Urinary bladder (tissue), 4 donors: ENCODE measurements around the gene OR4M1. TPM values are rescaled to one million over a fixed set of nuclear protein-coding genes. Genes with fewer than 3 reads are reported as not detected.
"Not testable (repeated sequence)": the region's sequence is repeated elsewhere in the genome, so short reads cannot be mapped to it uniquely, and the experiment has no call there.

Experiments
- DNase-seq: peaks from one replicate; pipeline ENCODE4 v3.0.0-alpha.2; 2015; ENCODE audit errors: extremely low spot score
- H3K27ac ChIP-seq: one replicate; pipeline ENCODE4 v1.5.1; 2013; ENCODE audit warnings: low read depth, mild to moderate bottlenecking, moderate library complexity
- H3K36me3 ChIP-seq: one replicate; pipeline ENCODE4 v1.6.1; 2013; ENCODE audit warnings: mild to moderate bottlenecking, moderate library complexity; ENCODE audit not compliant: insufficient read depth
- H3K4me1 ChIP-seq: one replicate; pipeline ENCODE4 v1.6.1; 2013; ENCODE audit warnings: mild to moderate bottlenecking, moderate library complexity; ENCODE audit not compliant: insufficient read depth
- H3K4me3 ChIP-seq: one replicate; pipeline ENCODE4 v1.5.1; 2013; ENCODE audit warnings: low read depth, low read length
- WGBS: extraction: QIAGEN DNeasy Blood & Tissue Kit; methylation state at CpG from one replicate; pipeline ENCODE4 v1.1.7; 2013; 5-methylcytosine and 5-hydroxymethylcytosine counted together
- polyA plus RNA-seq: library from polyadenylated mRNA; stranded (reverse); fragments of 200-250 nt; gene quantifications from one replicate; pipeline ENCODE4 v1.2.3, GENCODE V29; 2013
- total RNA-seq: library from RNA; depleted of rRNA; stranded (reverse); fragments of >200 nt; gene quantifications from one replicate; pipeline ENCODE4 v1.2.3, GENCODE V29; 2014
- donor health status: healthy with polysubstance abuse.
- donor health status: healthy.

The OR4M1 gene
- total and polyA plus RNA-seq, 2 donors = not detected

GRCh38 chr14:19796520-19797108 is 23.3 kb downstream of the OR4M1 start:
- H3K27ac ChIP-seq, H3K4me1 ChIP-seq, H3K4me3 ChIP-seq, H3K36me3 ChIP-seq, DNase-seq: not testable (repeated sequence)
- 66% methylated on average over 10 of the region's 10 CpGs for WGBS

- no peaks in the 10 kb centered on the region for H3K36me3 ChIP-seq
- DNase-seq = no peak
- no peak overlapping the region for H3K27ac ChIP-seq
- 83% methylated on average over 5 of the region's 5 CpGs for WGBS
- H3K4me3 ChIP-seq = no peak overlapping the region
- H3K4me1 ChIP-seq = no peaks in the 10 kb centered on the region
Measured at GRCh38 chr14:19799880-19800279, 26.6 kb downstream of the OR4M1 start.

DNA sequence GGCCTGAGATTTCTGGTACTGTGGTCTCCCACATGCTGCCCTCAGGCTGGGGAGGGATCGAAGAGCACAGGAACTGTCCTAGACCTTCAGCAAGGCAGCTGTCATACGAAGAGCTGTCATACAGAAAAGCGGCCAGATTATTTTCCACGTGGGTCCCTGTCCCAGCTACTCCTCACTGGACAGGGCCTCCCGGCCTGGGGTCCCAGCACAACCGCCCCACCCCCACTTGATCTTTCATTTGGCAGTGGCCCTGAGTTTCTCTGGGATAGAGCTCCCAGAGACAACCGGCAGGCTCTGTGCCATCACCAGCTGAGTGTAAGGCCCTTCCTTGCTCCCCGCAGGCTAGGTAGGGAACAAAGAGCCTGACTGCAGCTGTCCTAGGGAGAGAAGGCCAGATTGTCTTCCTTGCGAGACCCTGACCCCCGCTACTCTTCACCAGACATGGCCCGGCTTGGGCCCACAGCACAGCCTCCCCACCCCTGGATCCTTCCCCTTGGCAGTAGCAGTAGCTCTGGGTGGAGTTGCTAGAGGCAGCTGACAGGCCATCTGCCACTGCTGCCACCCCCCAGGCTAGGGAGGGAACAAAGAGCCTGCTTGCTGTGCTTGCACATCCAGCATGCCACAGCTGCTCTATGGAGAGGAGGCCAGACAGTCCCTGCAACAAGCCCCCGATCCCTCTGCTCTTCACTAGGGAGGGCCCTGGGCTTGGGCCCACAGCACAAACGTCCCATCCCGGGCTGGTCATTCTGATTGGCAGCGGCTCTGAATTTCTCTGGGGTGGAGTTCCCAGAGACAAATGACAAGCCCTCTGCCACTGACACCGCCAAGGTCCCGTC is 27.2 kb downstream of the OR4M1 start:
- WGBS = 81% methylated on average over 17 of the region's 17 CpGs

DNA sequence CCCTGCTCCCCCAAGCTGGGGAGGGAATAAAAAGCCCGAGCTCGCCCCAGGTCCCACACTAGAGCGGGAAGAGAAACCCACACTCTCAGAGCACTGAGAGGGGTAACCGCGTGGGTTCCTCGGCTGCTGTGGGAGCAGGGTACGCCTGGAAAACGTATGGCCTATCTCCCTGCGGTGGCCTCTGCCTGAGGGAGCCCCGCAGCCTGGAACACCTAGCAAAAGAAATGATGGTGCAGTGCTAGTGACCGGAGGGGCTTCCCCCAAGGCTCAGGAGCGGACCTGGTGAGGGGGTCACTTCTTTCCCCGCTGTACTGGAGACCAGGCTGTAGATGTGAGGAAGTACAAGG is 27.8 kb downstream of the OR4M1 start:
- no peak for DNase-seq
- 75% methylated on average over 13 of the region's 13 CpGs for WGBS
- Histone ChIP-seq H3K4me1 (no peaks in the 10 kb centered on the region), H3K36me3 (no peaks in the 10 kb centered on the region), H3K4me3 (no peak overlapping the region), H3K27ac (no peak overlapping the region)

More for the DNA sequence above, 27.2 kb downstream of the OR4M1 start:
- Histone ChIP-seq H3K4me1 (no peaks in the 10 kb centered on the region), H3K36me3 (no peaks in the 10 kb centered on the region), H3K4me3 (no peak overlapping the region), H3K27ac (no peak overlapping the region)
- DNase-seq = no peak

- DNase-seq, H3K27ac ChIP-seq, H3K4me3 ChIP-seq, H3K4me1 ChIP-seq, H3K36me3 ChIP-seq: not testable (repeated sequence)
- 61% methylated on average over 1 of the region's 1 CpG for WGBS
Measured at GRCh38 chr14:19803470-19803869, 30.2 kb downstream of the OR4M1 start, which contains the start of gene OR4N2. TSS of gene OR4N2 (plus strand) at chr14:19803770. CDS start at chr14:19827449, 23,679 bp downstream.

GRCh38 chr14:19813171-19813920 is 40.0 kb downstream of the OR4M1 start:
- not testable (repeated sequence) for H3K36me3 ChIP-seq, H3K4me1 ChIP-seq, DNase-seq, H3K27ac ChIP-seq, H3K4me3 ChIP-seq
- WGBS = 53% methylated on average over 4 of the region's 4 CpGs

DNA sequence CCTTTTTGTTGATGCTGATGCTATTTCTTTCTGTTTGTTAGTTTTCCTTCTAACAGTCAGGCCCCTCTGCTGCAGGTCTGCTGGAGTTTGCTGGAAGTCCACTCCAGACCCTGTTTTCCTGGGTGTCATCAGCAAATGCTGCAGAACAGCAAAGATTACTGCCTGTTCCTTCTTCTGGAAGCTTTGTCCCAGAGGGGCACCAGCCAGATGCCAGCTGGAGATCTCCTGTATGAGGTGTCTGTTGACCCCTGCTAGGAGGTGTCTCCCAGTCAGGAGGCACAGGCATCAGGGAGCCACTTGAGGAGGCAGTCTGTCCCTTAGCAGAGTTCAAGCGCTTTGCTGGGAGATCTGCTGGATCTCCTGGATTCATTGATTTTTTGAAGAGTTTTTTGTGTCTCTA is 46.6 kb downstream of the OR4M1 start:
- DNase-seq, H3K27ac ChIP-seq, H3K4me1 ChIP-seq, H3K4me3 ChIP-seq, H3K36me3 ChIP-seq: not testable (repeated sequence)
- 35% methylated on average over 1 of the region's 1 CpG for WGBS

DNA sequence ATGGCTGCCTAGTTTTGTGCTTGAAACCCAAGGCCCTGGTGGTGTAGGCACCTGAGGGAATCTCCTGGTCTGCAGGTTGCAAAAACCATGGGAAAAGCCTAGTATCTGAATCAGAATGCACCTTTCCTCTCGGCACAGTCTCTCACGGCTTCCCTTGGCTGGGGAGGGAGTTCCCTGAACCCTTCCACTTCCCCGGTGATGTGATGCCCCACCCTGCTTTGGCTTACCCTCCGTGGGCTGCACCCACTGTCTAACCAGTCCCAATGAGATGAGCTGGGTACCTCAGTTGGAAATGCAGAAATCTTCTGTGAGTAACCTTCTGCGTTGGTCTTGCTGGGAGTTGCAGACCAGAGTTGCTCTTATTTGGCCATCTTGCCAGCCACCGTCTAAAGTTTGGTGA is 47.7 kb downstream of the OR4M1 start:
- DNase-seq, H3K4me1 ChIP-seq, H3K27ac ChIP-seq, H3K36me3 ChIP-seq, H3K4me3 ChIP-seq: not testable (repeated sequence)
- 66% methylated on average over 6 of the region's 6 CpGs for WGBS

GRCh38 chr14:19823178-19823577 is 49.9 kb downstream of the OR4M1 start:
- no peak for DNase-seq
- 59% methylated on average over 1 of the region's 1 CpG for WGBS
- H3K27ac ChIP-seq = no peak overlapping the region
- no peaks in the 10 kb centered on the region for H3K36me3 ChIP-seq
- H3K4me3 ChIP-seq = no peak overlapping the region
- H3K4me1 ChIP-seq = no peaks in the 10 kb centered on the region

DNA sequence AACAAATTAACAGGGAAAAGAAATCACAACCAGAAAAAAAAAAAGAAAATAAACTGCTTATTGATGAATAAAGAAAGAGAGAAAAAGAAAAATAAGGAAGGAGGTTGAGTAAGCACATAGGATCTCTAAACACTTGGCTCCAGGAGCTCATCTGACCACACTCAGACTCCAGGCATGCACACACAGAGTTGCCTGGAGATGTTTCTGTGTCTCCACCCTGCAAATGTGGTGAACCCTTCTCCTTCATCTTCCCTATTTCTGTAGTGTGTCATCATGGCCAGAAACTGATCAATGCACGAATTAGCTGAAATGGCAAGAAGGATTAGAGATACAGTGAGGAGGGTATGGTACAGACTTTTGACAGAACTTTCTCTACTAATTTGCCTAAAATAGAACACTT is 50.5 kb downstream of the OR4M1 start:
- Histone ChIP-seq H3K36me3 (no peaks in the 10 kb centered on the region), H3K4me1 (no peaks in the 10 kb centered on the region), H3K27ac (no peak overlapping the region), H3K4me3 (no peak overlapping the region)
- 32% methylated on average over 1 of the region's 1 CpG for WGBS
- DNase-seq = no peak

- not testable (repeated sequence) for H3K27ac ChIP-seq, H3K36me3 ChIP-seq, DNase-seq, H3K4me3 ChIP-seq, H3K4me1 ChIP-seq
- 56% methylated on average over 12 of the region's 12 CpGs for WGBS
Measured at GRCh38 chr14:19827626-19828244, 54.4 kb downstream of the OR4M1 start.

GRCh38 chr14:19828314-19828713 is 55.0 kb downstream of the OR4M1 start:
- no peaks in the 10 kb centered on the region for H3K4me1 ChIP-seq
- no peaks in the 10 kb centered on the region for H3K36me3 ChIP-seq
- 71% methylated on average over 2 of the region's 2 CpGs for WGBS
- no peak overlapping the region for H3K27ac ChIP-seq
- H3K4me3 ChIP-seq = no peak overlapping the region
- DNase-seq = no peak
